HepG2 (cell line): ENCODE data around the gene CENPE. TPM values are rescaled to one million over a fixed set of nuclear protein-coding genes. Genes with fewer than 3 reads are reported as not detected.

ENCODE experiments used
- JARID2 ChIP-seq: sonication (generic); formaldehyde crosslinking; IDR thresholded peaks from 2 replicates; pipeline ENCODE4 v1.8.1; 2023; ENCODE audit warnings: missing genetic modification reagents, inconsistent platforms; ENCODE audit not compliant: insufficient replicate concordance
- KAT7 ChIP-seq: IDR thresholded peaks from 2 replicates; pipeline ENCODE4 v1.6.1; 2018; ENCODE audit warnings: borderline replicate concordance, missing compliant biosample characterization
- MTA1 ChIP-seq: sonication (generic); formaldehyde crosslinking; IDR thresholded peaks from 2 replicates; pipeline ENCODE4 v1.4.0; 2020; ENCODE audit warnings: missing genetic modification reagents, mild to moderate bottlenecking, borderline replicate concordance
- NFAT5 ChIP-seq: sonication (generic); formaldehyde crosslinking; IDR thresholded peaks from 2 replicates; pipeline ENCODE4 v1.4.0; 2020; ENCODE audit warnings: missing genetic modification reagents
- NFATC3 ChIP-seq: sonication (generic); formaldehyde crosslinking; IDR thresholded peaks from 2 replicates; pipeline ENCODE4 v1.5.1; 2020; ENCODE audit warnings: mild to moderate bottlenecking, missing genetic modification reagents
- NONO ChIP-seq, 2 experiments: fragments of 450-650 bp in 1 of 2; sonication (generic) in 1 of 2; formaldehyde crosslinking in 1 of 2; IDR thresholded peaks in 1 of 2; conservative IDR thresholded peaks in 1 of 2; 2 replicates each; pipeline versions ENCODE4 v1.6.1 to v1.8.0; 2017 to 2022; ENCODE audit warnings: mild to moderate bottlenecking in 1 of 2, missing genetic modification reagents in 1 of 2, moderate library complexity in 1 of 2
- PAF1 ChIP-seq: IDR thresholded peaks from 2 replicates; pipeline ENCODE4 v1.6.1; 2016; ENCODE audit warnings: missing genetic modification reagents, missing compliant biosample characterization
- RFX1 ChIP-seq: fragments of 450-650 bp; IDR thresholded peaks from 2 replicates; pipeline ENCODE4 v1.6.1; 2017
- RNF2 ChIP-seq: fragments of 450-650 bp; conservative IDR thresholded peaks from 2 replicates; pipeline ENCODE4 v1.6.1; 2016; ENCODE audit warnings: low read depth
- SKIL ChIP-seq: sonication (generic); formaldehyde crosslinking; IDR thresholded peaks from 2 replicates; pipeline ENCODE4 v1.8.0; 2022; ENCODE audit warnings: missing genetic modification reagents, mild to moderate bottlenecking, moderate library complexity, borderline replicate concordance
- TEF ChIP-seq: sonication (generic); formaldehyde crosslinking; IDR thresholded peaks from 2 replicates; pipeline ENCODE4 v1.5.0; 2020; ENCODE audit warnings: missing genetic modification reagents
- TOPORS ChIP-seq: sonication (generic); formaldehyde crosslinking; IDR thresholded peaks from 2 replicates; pipeline ENCODE4 v1.8.0; 2023; ENCODE audit warnings: mild to moderate bottlenecking, missing genetic modification reagents
- TSC22D2 ChIP-seq: sonication (generic); formaldehyde crosslinking; IDR thresholded peaks from 2 replicates; pipeline ENCODE4 v1.5.1; 2020; ENCODE audit warnings: missing genetic modification reagents, mild to moderate bottlenecking, borderline replicate concordance
- ZBTB42 ChIP-seq: sonication (generic); formaldehyde crosslinking; IDR thresholded peaks from 2 replicates; pipeline ENCODE4 v1.5.0; 2020; ENCODE audit warnings: mild to moderate bottlenecking, missing genetic modification reagents
- ZKSCAN5 ChIP-seq: sonication (generic); formaldehyde crosslinking; IDR thresholded peaks from 2 replicates; pipeline ENCODE4 v1.5.1; 2020; ENCODE audit warnings: mild to moderate bottlenecking, missing genetic modification reagents
- ZNF10 ChIP-seq: sonication (generic); formaldehyde crosslinking; IDR thresholded peaks from 2 replicates; pipeline ENCODE4 v1.4.0; 2020; ENCODE audit warnings: mild to moderate bottlenecking, low read depth, missing genetic modification reagents, borderline replicate concordance
- ZNF350 ChIP-seq: sonication (generic); formaldehyde crosslinking; IDR thresholded peaks from 2 replicates; pipeline ENCODE4 v1.4.0; 2020; ENCODE audit warnings: mild to moderate bottlenecking, low read depth, missing genetic modification reagents, borderline replicate concordance
- ZNF747 ChIP-seq: sonication (generic); formaldehyde crosslinking; IDR thresholded peaks from 2 replicates; pipeline ENCODE4 v1.8.1; 2023; ENCODE audit warnings: missing genetic modification reagents, mild to moderate bottlenecking, borderline replicate concordance
- polyA plus RNA-seq, 8 experiments: library from polyadenylated mRNA; depleted of rRNA in 3 of 8; stranded (reverse) in 7 of 8; unstranded in 1 of 8; fragments of >200 nt; fragmentation: Illumina TruSeq in 4 of 8; extraction: Trizol in 4 of 8; gene quantifications; 2 replicates each; pipeline versions ENCODE4 v1.2.1 to v1.2.3, GENCODE V29; 2011 to 2016; ENCODE audit warnings: low read depth in 4 of 8, missing spikeins in 1 of 8, mixed read lengths in 1 of 8; ENCODE audit not compliant: insufficient read depth in 1 of 8
- total RNA-seq, 5 experiments: library from RNA; depleted of rRNA; stranded (reverse); fragments of >200 nt; fragmentation: Illumina TruSeq; extraction: Trizol; gene quantifications; 2 replicates each; pipeline ENCODE4 v1.2.3, GENCODE V29; 2016; ENCODE audit warnings: low read depth in 1 of 5
- TF ChIP-seq, protein P1 (sequence below): sonication (generic); formaldehyde crosslinking; IDR thresholded peaks from 2 replicates; pipeline ENCODE4 v1.5.1; 2020; ENCODE audit warnings: mild to moderate bottlenecking, missing genetic modification reagents, moderate library complexity

CENPE gene
- total and polyA plus RNA-seq, 2 of the 13 experiments (the other 11 are each of a cell fraction or from before 2014, with no cell fraction given) = 2.1 to 19.8 TPM

DNA sequence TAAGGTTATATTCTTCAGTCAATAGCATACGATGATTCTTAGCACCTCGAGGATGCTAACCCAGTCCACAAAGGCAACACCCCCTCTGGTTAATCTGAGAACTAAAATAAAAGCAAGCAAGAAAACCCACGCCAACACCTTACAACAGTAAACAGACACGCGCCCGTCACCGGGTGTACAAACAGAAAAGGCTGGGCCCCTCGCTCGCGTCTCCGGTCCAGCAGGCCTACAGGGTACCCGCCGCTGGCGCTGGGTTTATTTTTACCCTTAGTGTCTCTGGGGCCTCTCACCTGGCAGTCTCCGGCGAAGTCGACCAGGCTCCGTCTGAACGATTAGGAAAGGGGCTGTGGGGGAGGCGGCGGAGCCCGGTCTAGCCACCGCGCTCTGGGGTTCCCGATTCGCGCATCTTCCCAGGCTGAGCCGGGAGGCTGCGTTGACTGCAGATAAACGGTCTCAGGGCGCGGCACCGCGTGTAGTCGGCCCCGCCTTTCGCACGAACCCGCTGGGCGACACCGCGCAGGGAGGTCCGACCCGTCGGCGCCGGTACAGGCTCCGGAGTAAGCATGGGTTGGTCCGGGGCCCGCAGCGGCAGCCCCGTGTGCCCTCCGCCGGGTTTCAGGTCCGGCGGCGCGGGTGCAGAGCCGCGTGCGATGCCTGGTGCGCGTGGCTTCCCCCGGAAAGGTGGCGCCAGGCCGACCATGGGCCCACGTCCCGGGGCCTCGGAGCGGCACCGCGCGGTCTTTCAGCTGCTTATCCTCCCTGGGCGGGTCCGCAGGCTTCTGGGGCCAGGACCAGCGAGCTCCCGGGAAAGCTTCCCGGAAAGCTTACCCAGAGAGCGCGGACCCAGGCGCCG lies 122.0 kb downstream of the CENPE start (continued):
- no peak; the same call in 1 of the 2 replicates for TF ChIP-seq NFAT5 (CRISPR knock-in tag)
- TF ChIP-seq SKIL (CRISPR knock-in tag) = 0 out of 2 replicates have a peak, but pooled peaks have one; percentile 39
- 0 out of 2 replicates have a peak, but pooled peaks have one; percentile 23 for TF ChIP-seq ZBTB42 (CRISPR knock-in tag)
- TF ChIP-seq JARID2 (CRISPR knock-in tag) = peak; percentile 22
- TF ChIP-seq ZNF350 (CRISPR knock-in tag) = peak; percentile 76
- TF ChIP-seq ZNF10 = no peak
- no peak for TF ChIP-seq NFATC3 (CRISPR knock-in tag)
- peak; percentile 91 for TF ChIP-seq KAT7 (CRISPR knock-in tag)
- 0 out of 2 replicates have a peak, but pooled peaks have one; percentile 26 for TF ChIP-seq ZKSCAN5 (CRISPR knock-in tag)
- TF ChIP-seq PAF1 (CRISPR knock-in tag) = no peak
- TF ChIP-seq MTA1 (CRISPR knock-in tag) = peak; percentile 77; the same call in 1 of the 2 replicates
- no peak for TF ChIP-seq TSC22D2 (CRISPR knock-in tag)
- TF ChIP-seq TOPORS (CRISPR knock-in tag) = no peak
- no peak for TF ChIP-seq RFX1
- TF ChIP-seq, protein P1, sequence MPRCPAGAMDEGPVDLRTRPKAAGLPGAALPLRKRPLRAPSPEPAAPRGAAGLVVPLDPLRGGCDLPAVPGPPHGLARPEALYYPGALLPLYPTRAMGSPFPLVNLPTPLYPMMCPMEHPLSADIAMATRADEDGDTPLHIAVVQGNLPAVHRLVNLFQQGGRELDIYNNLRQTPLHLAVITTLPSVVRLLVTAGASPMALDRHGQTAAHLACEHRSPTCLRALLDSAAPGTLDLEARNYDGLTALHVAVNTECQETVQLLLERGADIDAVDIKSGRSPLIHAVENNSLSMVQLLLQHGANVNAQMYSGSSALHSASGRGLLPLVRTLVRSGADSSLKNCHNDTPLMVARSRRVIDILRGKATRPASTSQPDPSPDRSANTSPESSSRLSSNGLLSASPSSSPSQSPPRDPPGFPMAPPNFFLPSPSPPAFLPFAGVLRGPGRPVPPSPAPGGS = peak; percentile 83; the same call in 1 of the 2 replicates
- no peak for TF ChIP-seq ZNF747 (CRISPR knock-in tag)
- TF ChIP-seq RNF2 = no peak; the same call in 1 of the 2 replicates
- TF ChIP-seq NONO (IDR thresholded peaks at IDR 0.05) = no peak
- peak; percentile 78 for TF ChIP-seq NONO (CRISPR knock-in tag; conservative IDR thresholded peaks at IDR 0.05)
- TF ChIP-seq TEF = no peak; the same call in 1 of the 2 replicates
